Neural cell (in vitro differentiated cells): ENCODE measurements around the gene DOCK8. TPM values are rescaled to one million over a fixed set of nuclear protein-coding genes. Genes with fewer than 3 reads are reported as not detected.

Source experiments
- H2AFZ ChIP-seq: fragments of 200-600, 300-800 bp; sonication (generic), shearing (Covaris generic); 2 replicates; pipeline ENCODE4 v1.6.0; 2014; ENCODE audit warnings: low read depth, mild to moderate bottlenecking, antibody characterized with exemption, low read length, moderate library complexity
- H3F3A ChIP-seq: fragments of 200-600 bp; shearing (Covaris generic); 2 replicates; pipeline ENCODE4 v1.6.1; 2016; ENCODE audit warnings: mild to moderate bottlenecking, moderate library complexity, mixed read lengths, antibody characterized with exemption, low read length; ENCODE audit not compliant: insufficient read depth, poor library complexity, severe bottlenecking
- H3K27ac ChIP-seq: fragments of 200-600, 300-800 bp; sonication (generic), shearing (Covaris generic); 2 replicates; pipeline ENCODE4 v1.5.1; 2014; ENCODE audit warnings: mild to moderate bottlenecking, low read length, moderate library complexity
- H3K27me3 ChIP-seq: fragments of 300-800, 200-600 bp; sonication (generic), shearing (Covaris generic); 2 replicates; pipeline ENCODE4 v1.6.0; 2014; ENCODE audit warnings: mild to moderate bottlenecking, low read depth, low read length, moderate library complexity; ENCODE audit not compliant: insufficient read depth
- H3K36me3 ChIP-seq: fragments of 300-800, 200-600 bp; sonication (generic), shearing (Covaris generic); 2 replicates; pipeline ENCODE4 v1.5.1; 2014; ENCODE audit warnings: mild to moderate bottlenecking, antibody characterized with exemption, low read length, moderate library complexity; ENCODE audit not compliant: insufficient read depth
- H3K4me2 ChIP-seq: fragments of 300-800, 200-600 bp; sonication (generic), shearing (Covaris generic); 2 replicates; pipeline ENCODE4 v1.6.0; 2014; ENCODE audit warnings: mild to moderate bottlenecking, low read length
- H3K4me3 ChIP-seq: fragments of 300-800, 200-600 bp; sonication (generic), shearing (Covaris generic); 2 replicates; pipeline ENCODE4 v1.5.1; 2014; ENCODE audit warnings: mild to moderate bottlenecking, low read length, moderate library complexity
- H3K79me2 ChIP-seq: fragments of 200-600 bp; shearing (Covaris generic); replicated peaks from 2 replicates; pipeline ENCODE4 v1.6.0; 2014; ENCODE audit warnings: mild to moderate bottlenecking, low read length, moderate library complexity; ENCODE audit not compliant: insufficient read depth
- H3K9ac ChIP-seq: fragments of 300-800, 200-600 bp; sonication (generic), shearing (Covaris generic); 2 replicates; pipeline ENCODE4 v1.6.1; 2016; ENCODE audit warnings: mild to moderate bottlenecking, low read length, mixed read lengths
- H3K9me2 ChIP-seq: fragments of 200-600 bp; shearing (Covaris generic); 2 replicates; pipeline ENCODE4 v1.6.1; 2016; ENCODE audit warnings: mild to moderate bottlenecking, low read length, mixed read lengths; ENCODE audit not compliant: insufficient read depth
- H3K9me3 ChIP-seq: fragments of 200-600, 300-800 bp; sonication (generic), shearing (Covaris generic); 2 replicates; pipeline ENCODE4 v1.6.1; 2016; ENCODE audit warnings: mild to moderate bottlenecking, mixed run types, low read length, moderate library complexity, mixed read lengths
- H4K20me1 ChIP-seq: fragments of 200-600 bp; shearing (Covaris generic); 2 replicates; pipeline ENCODE4 v1.6.1; 2016; ENCODE audit warnings: mild to moderate bottlenecking, mixed run types; ENCODE audit not compliant: insufficient read depth
- CTCF ChIP-seq: fragments of 450-650 bp; IDR thresholded peaks from 2 replicates; pipeline ENCODE4 v1.5.1; 2014; ENCODE audit warnings: antibody characterized with exemption, mild to moderate bottlenecking, moderate library complexity; ENCODE audit not compliant: poor library complexity, severe bottlenecking
- EP300 ChIP-seq: fragments of 450-650 bp; conservative IDR thresholded peaks from 2 replicates; pipeline ENCODE4 v1.6.1; 2014; ENCODE audit warnings: antibody characterized with exemption, mild to moderate bottlenecking, moderate library complexity; ENCODE audit not compliant: poor library complexity, severe bottlenecking
- EZH2 ChIP-seq: fragments of 200-600, 300-800 bp; shearing (Covaris generic), sonication (generic); IDR thresholded peaks from 2 replicates; pipeline ENCODE4 v1.6.1; 2014; ENCODE audit warnings: antibody characterized with exemption, low read length, borderline replicate concordance, mild to moderate bottlenecking; ENCODE audit not compliant: insufficient read depth, poor library complexity, severe bottlenecking
- MXI1 ChIP-seq: fragments of 450-650 bp; conservative IDR thresholded peaks from 2 replicates; pipeline ENCODE4 v1.6.1; 2014; ENCODE audit warnings: antibody characterized with exemption, mild to moderate bottlenecking; ENCODE audit not compliant: poor library complexity, severe bottlenecking
- POLR2AphosphoS5 ChIP-seq: IDR thresholded peaks from 2 replicates; pipeline ENCODE4 v1.6.1; 2012
- RAD21 ChIP-seq: fragments of 450-650 bp; conservative IDR thresholded peaks from 2 replicates; pipeline ENCODE4 v1.6.1; 2014; ENCODE audit warnings: antibody characterized with exemption, mild to moderate bottlenecking, moderate library complexity
- REST ChIP-seq: IDR thresholded peaks from 2 replicates; pipeline ENCODE4 v1.6.1; 2012; ENCODE audit warnings: borderline replicate concordance
- SMC3 ChIP-seq: fragments of 450-650 bp; conservative IDR thresholded peaks from 2 replicates; pipeline ENCODE4 v1.6.1; 2014; ENCODE audit warnings: antibody characterized with exemption, mild to moderate bottlenecking, moderate library complexity; ENCODE audit not compliant: poor library complexity
- TAF1 ChIP-seq: IDR thresholded peaks from 2 replicates; pipeline ENCODE4 v1.6.1; 2012; ENCODE audit warnings: low read depth
- polyA plus RNA-seq: library from polyadenylated mRNA; depleted of rRNA; stranded (reverse); fragments of >200 nt; gene quantifications from 2 replicates; pipeline ENCODE4 v1.2.3, GENCODE V29; 2014

The DOCK8 gene
- polyA plus RNA-seq, 1 donor from 2014 or later = not detected

- Histone ChIP-seq H3K27ac (no peak overlapping the region), H3K79me2 (no peaks in the 10 kb centered on the region), H3F3A (no peaks in the 10 kb centered on the region), H2AFZ (no peak overlapping the region), H3K9me2 (no peaks in the 10 kb centered on the region), H3K9ac (no peak overlapping the region), H3K36me3 (no peaks in the 10 kb centered on the region), H3K27me3 (no peaks in the 10 kb centered on the region), H4K20me1 (no peaks in the 10 kb centered on the region), H3K4me3 (no peak overlapping the region), H3K9me3 (no peaks in the 10 kb centered on the region), H3K4me2 (no peak overlapping the region)
- TF ChIP-seq EP300 = no peak
- TF ChIP-seq EZH2 = no peak
- no peak for TF ChIP-seq CTCF
- no peak for TF ChIP-seq REST
- no peak for TF ChIP-seq POLR2AphosphoS5
- no peak for TF ChIP-seq MXI1
- TF ChIP-seq RAD21 = no peak
- TF ChIP-seq SMC3 = no peak
- TF ChIP-seq TAF1 = no peak
These were observed 116.5 kb downstream of the DOCK8 start for GRCh38 chr9:331197-331596.

GRCh38 chr9:335373-335772, 120.7 kb downstream of the DOCK8 start:
- Histone ChIP-seq H3K9ac (no peak overlapping the region), H3K36me3 (no peaks in the 10 kb centered on the region), H3K9me3 (no peaks in the 10 kb centered on the region), H3K4me3 (no peak overlapping the region), H3K4me2 (no peak overlapping the region), H3K27me3 (no peaks in the 10 kb centered on the region), H3K9me2 (no peaks in the 10 kb centered on the region), H3K27ac (no peak overlapping the region), H3K79me2 (no peaks in the 10 kb centered on the region), H3F3A (no peaks in the 10 kb centered on the region), H4K20me1 (no peaks in the 10 kb centered on the region), H2AFZ (no peak overlapping the region)
- TF ChIP-seq TAF1 (no peak), REST (no peak), EP300 (no peak), POLR2AphosphoS5 (no peak), MXI1 (no peak), SMC3 (no peak), RAD21 (no peak), CTCF (no peak), EZH2 (no peak)
